Epithelial cell of esophagus (primary cell): ENCODE measurements around the gene USP49.

ENCODE experiments used
- DNase-seq: peaks from one replicate; pipeline ENCODE4 v3.0.0; 2010; ENCODE audit warnings: low read depth
- H3K4me3 ChIP-seq: 2 replicates; pipeline ENCODE4 v1.5.1; 2011; ENCODE audit warnings: mild to moderate bottlenecking, low read length, control low read depth
- TF ChIP-seq, protein P1 (sequence below): IDR thresholded peaks from 2 replicates; pipeline ENCODE4 v1.5.1; 2011; ENCODE audit warnings: low read depth, mild to moderate bottlenecking, low read length, control low read depth, inconsistent platforms; ENCODE audit not compliant: insufficient read depth; ENCODE audit errors: missing control alignments

USP49 gene

DNA sequence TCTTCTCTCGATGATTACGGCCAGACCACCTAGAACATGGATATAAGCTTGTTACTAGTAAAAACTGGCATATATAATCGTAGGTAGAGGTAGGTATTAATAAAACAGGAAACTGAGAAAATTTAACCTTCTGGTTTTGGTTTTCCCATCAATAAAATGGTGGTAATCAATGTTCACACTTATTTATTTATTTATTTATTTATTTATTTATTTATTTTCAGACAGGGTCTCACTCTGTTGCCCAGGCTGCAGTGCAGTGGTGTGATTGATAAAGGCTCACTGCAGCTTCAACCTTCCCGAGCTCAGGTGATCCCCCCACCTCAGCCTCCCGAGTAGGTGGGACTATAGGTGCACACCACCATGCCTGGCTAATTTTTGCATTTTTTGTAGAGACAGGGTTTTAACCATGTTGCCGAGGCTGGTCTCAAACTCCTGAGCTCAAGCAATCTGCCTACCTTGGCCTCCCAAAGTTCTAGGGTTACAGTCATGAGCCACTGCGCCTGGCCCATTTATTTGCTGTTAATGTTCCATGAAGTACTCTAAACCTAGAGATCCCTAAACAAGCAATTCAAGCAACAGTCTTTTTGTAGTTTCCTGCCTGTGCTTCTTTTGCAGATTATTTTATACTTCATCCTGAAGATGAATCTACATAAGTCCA lies 96.1 kb downstream of the USP49 start:
- H3K4me3 ChIP-seq, result no peak overlapping the region
- TF ChIP-seq, protein P1, sequence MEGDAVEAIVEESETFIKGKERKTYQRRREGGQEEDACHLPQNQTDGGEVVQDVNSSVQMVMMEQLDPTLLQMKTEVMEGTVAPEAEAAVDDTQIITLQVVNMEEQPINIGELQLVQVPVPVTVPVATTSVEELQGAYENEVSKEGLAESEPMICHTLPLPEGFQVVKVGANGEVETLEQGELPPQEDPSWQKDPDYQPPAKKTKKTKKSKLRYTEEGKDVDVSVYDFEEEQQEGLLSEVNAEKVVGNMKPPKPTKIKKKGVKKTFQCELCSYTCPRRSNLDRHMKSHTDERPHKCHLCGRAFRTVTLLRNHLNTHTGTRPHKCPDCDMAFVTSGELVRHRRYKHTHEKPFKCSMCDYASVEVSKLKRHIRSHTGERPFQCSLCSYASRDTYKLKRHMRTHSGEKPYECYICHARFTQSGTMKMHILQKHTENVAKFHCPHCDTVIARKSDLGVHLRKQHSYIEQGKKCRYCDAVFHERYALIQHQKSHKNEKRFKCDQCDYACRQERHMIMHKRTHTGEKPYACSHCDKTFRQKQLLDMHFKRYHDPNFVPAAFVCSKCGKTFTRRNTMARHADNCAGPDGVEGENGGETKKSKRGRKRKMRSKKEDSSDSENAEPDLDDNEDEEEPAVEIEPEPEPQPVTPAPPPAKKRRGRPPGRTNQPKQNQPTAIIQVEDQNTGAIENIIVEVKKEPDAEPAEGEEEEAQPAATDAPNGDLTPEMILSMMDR, result no peak

DNA sequence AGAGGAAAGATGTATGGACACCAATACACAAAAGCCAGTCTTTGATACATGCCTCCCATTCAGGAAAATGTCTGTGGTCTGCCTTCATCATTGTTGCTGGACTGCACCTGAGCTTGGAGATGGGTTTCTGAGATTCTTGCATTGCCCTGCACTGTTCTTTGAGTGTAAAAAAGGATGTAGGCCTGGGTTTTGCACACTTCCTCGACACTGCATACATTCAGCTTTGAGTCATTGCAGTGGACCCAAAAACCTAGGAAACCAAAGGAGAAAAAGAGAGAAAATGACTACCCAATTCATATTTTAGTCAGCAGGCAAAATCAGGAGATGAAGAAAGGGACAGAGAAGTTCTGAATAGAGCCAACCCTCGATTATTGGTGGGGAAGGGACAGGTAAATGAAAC lies 98.7 kb downstream of the USP49 start:
- DNase-seq, result no peak
- TF ChIP-seq, protein P1, result no peak
- H3K4me3 ChIP-seq, result no peak overlapping the region

More for the DNA sequence above, 96.1 kb downstream of the USP49 start:
- no peak for DNase-seq

DNA sequence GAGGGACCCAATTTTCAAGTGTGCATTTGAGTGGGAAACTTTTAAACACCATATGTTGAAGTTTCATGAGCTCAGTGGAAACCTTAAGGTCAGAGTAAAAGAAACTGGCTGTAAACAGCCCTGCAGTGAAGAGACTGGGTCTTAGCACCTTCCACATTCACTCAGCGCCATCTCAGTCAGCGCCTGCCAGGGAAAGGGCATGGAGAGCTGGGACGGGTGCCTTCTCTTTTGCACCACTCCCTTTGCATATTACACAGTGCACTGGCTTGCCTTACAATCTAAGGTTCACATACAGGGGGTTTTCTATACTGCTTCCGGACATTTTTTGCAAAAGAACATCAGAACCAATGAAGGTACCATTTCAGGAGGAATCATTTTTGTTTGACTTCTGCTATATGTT lies 103.2 kb downstream of the USP49 start:
- no peak for DNase-seq
- TF ChIP-seq, protein P1, result no peak
- H3K4me3 ChIP-seq, result no peak overlapping the region

DNA sequence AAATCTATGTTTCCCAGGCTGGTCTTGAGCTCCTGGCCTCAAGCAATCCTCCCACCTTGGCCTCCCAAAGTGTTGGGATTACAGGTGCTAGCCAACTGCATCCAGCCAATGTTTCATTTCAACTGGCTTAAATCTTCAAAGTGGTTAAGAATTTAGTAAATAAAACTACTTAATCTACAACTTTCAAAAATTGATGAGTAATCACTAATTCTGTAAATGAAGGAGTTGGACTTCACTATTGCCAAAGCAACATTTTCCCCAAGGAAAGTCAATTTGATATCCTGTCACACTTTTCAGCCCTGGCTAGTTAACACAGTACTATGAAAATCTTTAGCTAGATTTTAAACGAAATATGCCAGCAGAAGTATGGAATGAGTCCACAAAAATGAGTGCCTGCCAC lies 103.9 kb downstream of the USP49 start:
- TF ChIP-seq, protein P1, result no peak
- H3K4me3 ChIP-seq, result no peak overlapping the region
- no peak for DNase-seq

DNA sequence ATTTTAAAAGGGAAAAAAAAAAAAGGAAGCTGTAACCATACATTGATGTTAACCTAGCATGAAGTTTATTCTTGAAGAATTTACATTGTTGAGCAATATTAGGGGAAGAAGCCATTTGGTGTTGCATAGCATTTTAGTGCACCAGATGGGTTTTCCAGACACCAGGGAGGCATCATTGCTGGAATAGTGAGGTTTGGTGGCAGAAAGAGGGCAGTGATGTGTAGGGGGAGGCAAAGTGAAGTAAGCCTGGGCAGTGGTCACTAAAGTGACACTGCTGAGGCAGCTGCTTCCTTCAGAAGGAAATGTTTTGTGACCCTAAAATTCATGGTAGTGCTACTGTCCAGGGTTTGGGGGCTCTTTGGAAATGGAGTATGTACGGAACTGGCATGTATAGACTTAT lies 105.1 kb downstream of the USP49 start:
- DNase-seq, result no peak
- H3K4me3 ChIP-seq, result no peak overlapping the region
- TF ChIP-seq, protein P1, result no peak

DNA sequence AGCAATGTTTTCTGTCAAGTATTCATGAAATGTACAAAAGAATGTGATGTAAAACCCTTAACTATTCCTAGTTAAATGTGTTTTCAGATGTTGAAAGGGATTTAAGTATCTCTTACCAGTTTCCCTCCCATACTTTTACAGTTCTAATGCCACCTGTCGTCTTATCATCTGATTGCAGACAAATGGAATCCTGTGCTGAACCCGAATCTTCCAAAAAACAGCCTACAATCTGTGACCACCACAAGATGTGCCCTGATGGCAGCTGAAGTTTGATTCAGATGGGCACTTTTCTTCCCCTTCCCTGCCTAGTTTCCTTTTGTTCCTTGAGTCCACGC lies 105.8 kb downstream of the USP49 start:
- DNase-seq, result no peak
- no peak overlapping the region for H3K4me3 ChIP-seq
- TF ChIP-seq, protein P1, result no peak

DNA sequence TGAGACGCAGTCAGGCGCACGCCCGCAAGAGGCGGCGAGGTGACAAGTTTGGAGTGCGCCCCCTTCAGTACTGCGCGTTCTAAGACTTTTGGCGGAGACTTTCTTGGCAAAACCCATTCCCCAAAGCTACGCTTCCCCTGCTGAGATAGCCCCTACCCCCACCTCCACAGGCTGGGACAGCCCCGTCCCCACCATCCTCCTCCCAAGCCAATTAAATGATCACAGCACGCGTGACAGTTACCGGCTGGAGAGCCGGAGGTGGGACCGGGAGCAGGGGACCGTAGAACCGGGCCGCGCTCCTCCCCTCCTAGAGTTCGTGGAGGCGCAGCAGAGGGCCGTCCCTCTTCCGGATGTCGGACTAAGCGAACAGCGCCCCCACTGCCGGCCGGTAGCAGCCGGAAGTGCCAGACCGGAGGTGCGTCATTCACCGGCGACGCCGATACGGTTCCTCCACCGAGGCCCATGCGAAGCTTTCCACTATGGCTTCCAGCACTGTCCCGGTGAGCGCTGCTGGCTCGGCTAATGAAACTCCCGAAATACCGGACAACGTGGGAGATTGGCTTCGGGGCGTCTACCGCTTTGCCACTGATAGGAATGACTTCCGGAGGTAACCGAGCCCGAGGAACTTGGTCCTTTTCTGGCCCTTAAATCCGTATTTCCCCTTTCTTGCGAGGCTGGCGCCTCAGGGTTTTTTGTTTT lies 107.8 kb downstream of the USP49 start, which contains the start of gene TOMM6:
Gene TOMM6 (plus strand): TSS at position 476 of the 699 bp plus-strand sequence. CDS start 4 bp downstream, at position 480.
- TF ChIP-seq, protein P1, result peak; percentile 70
- peak; percentile 97 for DNase-seq
- H3K4me3 ChIP-seq, result peak within 1 kb of the TSS; percentile 97
